HG03066 (cell line): ENCODE measurements around the gene FARS2.

Experiments used
- ATAC-seq: cut with Tn5 transposase; IDR thresholded peaks from one replicate; pipeline ENCODE4 v1.9.1; 2021; ENCODE audit warnings: low read depth; ENCODE audit not compliant: unreplicated experiment

The FARS2 gene

GRCh38 chr6:5605937-5606336, 344.6 kb downstream of the FARS2 start:
- no peak for ATAC-seq

GRCh38 chr6:5606546-5606945, 345.2 kb downstream of the FARS2 start:
- ATAC-seq, result no peak

GRCh38 chr6:5610640-5611039, 349.3 kb downstream of the FARS2 start:
- no peak for ATAC-seq

- ATAC-seq, result no peak
These were observed 355.9 kb downstream of the FARS2 start for GRCh38 chr6:5617179-5617578.

GRCh38 chr6:5619249-5619648, 357.9 kb downstream of the FARS2 start:
- peak; percentile 63 for ATAC-seq

- ATAC-seq, result no peak
These were observed 361.1 kb downstream of the FARS2 start for GRCh38 chr6:5622276-5623005.

- ATAC-seq, result no peak
These were observed 362.5 kb downstream of the FARS2 start for GRCh38 chr6:5623769-5624168.

- ATAC-seq, result no peak
These were observed 362.9 kb downstream of the FARS2 start for GRCh38 chr6:5624256-5624655.

- ATAC-seq, result peak; percentile 80
These were observed 365.6 kb downstream of the FARS2 start for GRCh38 chr6:5626727-5627426.

- ATAC-seq, result no peak
These were observed 369.3 kb downstream of the FARS2 start for GRCh38 chr6:5630636-5631035.

GRCh38 chr6:5632348-5632935, 371.1 kb downstream of the FARS2 start:
- no peak for ATAC-seq

GRCh38 chr6:5634525-5634924, 373.2 kb downstream of the FARS2 start:
- no peak for ATAC-seq

GRCh38 chr6:5636210-5637030, 375.1 kb downstream of the FARS2 start:
- no peak for ATAC-seq

- ATAC-seq, result no peak
These were observed 376.4 kb downstream of the FARS2 start for GRCh38 chr6:5637714-5638113.

- no peak for ATAC-seq
These were observed 377.4 kb downstream of the FARS2 start for GRCh38 chr6:5638666-5639065.

- ATAC-seq, result no peak
These were observed 377.9 kb downstream of the FARS2 start for GRCh38 chr6:5639193-5639592.

- no peak for ATAC-seq
These were observed 379.3 kb downstream of the FARS2 start for GRCh38 chr6:5640614-5641013.

GRCh38 chr6:5644523-5645185, 383.3 kb downstream of the FARS2 start:
- no peak for ATAC-seq

- no peak for ATAC-seq
These were observed 384.3 kb downstream of the FARS2 start for GRCh38 chr6:5645328-5646290.
